ENCODE results near the gene CACNG4.

The CACNG4 gene

DNA sequence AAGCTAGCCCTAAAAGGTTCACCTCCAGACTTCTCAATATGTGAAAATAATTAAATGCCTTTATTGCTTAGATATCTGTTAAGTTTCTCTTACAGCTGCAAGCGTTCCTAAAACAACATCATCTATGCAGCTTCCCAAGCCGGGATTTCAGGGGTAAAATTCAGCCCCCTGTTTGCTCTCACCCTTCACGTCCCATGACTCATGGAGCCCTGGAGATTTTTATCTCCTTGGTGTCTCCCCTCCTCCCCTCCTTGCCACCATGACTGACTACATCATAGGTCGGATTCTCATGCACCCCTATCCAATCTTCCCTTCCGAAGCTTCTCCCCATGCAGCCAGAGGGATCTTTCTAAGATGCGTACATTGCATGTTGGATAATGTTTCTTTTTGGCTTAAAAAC, 21.0 kb upstream of the CACNG4 start:
- H3K36me3 ChIP-seq (ENCODE audit: control insufficient read depth, insufficient read depth, low read length), result no peaks in the 10 kb centered on the region
- H3K27me3 ChIP-seq (ENCODE audit: control insufficient read depth, insufficient read depth, low read length), result no peaks in the 10 kb centered on the region
- H3K4me1 ChIP-seq (ENCODE audit: control insufficient read depth, insufficient read depth, low read length), result no peaks in the 10 kb centered on the region
- no peak overlapping the region for H3K27ac ChIP-seq (ENCODE audit: low read length)
- no peaks in the 10 kb centered on the region for H3K9me3 ChIP-seq (ENCODE audit: control insufficient read depth, insufficient read depth, low read length)
- no peak overlapping the region for H3K4me3 ChIP-seq (ENCODE audit: low read length)
- no peak for DNase-seq (ENCODE audit: low read depth, low spot score)
- no CpG with 5 or more reads among the region's 6 CpGs for WGBS (ENCODE audit: insufficient coverage, insufficient read length)

DNA sequence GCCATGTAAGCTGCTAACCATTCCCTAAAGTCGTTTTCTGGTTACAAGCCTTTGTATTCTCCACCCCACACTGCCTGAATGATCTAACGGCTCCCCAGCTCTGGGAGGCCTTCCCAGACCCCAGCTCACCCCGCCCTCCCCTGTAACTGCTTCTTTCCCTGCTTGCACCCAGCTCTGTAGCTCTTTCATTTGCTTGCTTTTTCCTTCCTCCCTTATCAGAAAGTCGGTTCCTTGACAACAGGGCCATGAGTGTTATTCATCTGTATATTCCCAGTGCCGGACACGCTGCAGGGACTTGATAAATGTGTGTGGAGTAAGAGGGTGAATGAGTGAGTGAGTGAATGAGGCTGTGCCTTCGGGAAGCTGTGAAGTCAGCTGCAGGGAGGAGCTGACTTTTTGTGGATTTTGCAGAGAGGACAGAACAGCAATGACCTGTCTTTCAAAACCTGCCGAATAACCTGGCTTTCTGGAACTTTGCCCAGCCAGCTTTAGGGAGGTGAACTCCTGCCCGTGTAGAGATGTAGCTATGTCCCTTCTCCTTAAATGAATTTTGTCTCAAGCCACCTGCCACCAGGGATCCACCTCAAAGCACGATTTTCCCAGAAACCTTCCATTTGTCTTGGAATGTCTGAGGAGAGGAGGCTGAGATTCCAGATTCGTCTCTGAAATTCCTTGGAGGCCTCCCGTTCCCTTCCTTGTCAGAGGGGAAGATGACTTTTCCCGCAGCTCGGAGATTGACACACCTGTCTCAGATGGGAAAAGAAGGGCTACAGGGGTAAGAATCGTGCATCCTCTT, 20.0 kb upstream of the CACNG4 start:
- H3K4me3 ChIP-seq (ENCODE audit: low read length), result no peak overlapping the region
- no peak overlapping the region for H3K27ac ChIP-seq (ENCODE audit: low read length)
- no peak for DNase-seq (ENCODE audit: low read depth, low spot score)

DNA sequence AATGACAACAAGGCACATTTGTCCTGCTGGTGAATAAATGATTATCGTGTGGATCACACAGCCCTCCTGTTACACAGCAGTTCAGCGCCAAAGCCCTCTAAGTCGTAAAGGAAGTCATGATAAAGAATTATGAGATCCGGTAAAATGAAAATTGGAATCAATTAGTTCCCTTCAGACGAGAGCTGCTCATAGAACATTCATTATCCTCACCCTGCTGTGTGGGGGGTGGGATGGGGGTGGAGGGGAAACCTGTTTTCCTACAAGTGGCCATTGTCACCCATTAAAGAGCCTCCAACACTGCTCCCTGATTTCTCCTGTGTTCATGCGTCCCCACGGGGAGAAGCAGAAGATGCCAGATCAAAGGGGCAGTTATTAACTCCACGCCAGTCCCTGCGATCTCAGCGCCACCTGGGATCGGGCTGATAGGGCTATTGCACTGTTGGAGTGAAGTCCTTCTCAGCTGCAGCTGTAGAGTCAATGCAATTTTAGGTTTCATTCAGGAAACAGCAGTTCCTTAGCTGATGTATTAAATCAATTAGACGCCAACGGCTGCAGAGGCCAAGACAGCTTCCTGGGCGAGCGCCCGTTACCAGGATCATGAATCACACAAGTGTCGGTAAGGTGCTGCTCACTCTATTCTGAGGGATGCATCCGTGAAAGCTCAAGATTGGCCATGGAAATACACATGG, 19.2 kb upstream of the CACNG4 start:
- DNase-seq (ENCODE audit: low read depth, low spot score), result no peak

More for the DNA sequence above, 20.0 kb upstream of the CACNG4 start:
- Histone ChIP-seq H3K27me3 (ENCODE audit: control insufficient read depth, insufficient read depth, low read length) (no peaks in the 10 kb centered on the region), H3K9me3 (ENCODE audit: control insufficient read depth, insufficient read depth, low read length) (no peaks in the 10 kb centered on the region), H3K36me3 (ENCODE audit: control insufficient read depth, insufficient read depth, low read length) (no peaks in the 10 kb centered on the region), H3K4me1 (ENCODE audit: control insufficient read depth, insufficient read depth, low read length) (no peaks in the 10 kb centered on the region)
- no CpG with 5 or more reads among the region's 15 CpGs for WGBS (ENCODE audit: insufficient coverage, insufficient read length)

GRCh38 chr17:66946251-66946650, 18.3 kb upstream of the CACNG4 start:
- no peaks in the 10 kb centered on the region for H3K9me3 ChIP-seq (ENCODE audit: control insufficient read depth, insufficient read depth, low read length)
- H3K27ac ChIP-seq (ENCODE audit: low read length), result no peak overlapping the region
- H3K27me3 ChIP-seq (ENCODE audit: control insufficient read depth, insufficient read depth, low read length), result no peaks in the 10 kb centered on the region
- no CpG with 5 or more reads among the region's 6 CpGs for WGBS (ENCODE audit: insufficient coverage, insufficient read length)
- H3K36me3 ChIP-seq (ENCODE audit: control insufficient read depth, insufficient read depth, low read length), result no peaks in the 10 kb centered on the region
- H3K4me1 ChIP-seq (ENCODE audit: control insufficient read depth, insufficient read depth, low read length), result peaks cover 2% of the 10 kb centered on the region; the same call in 1 of the 2 replicates
- no peak overlapping the region for H3K4me3 ChIP-seq (ENCODE audit: low read length)
- no peak for DNase-seq (ENCODE audit: low read depth, low spot score)

More for the DNA sequence above, 19.2 kb upstream of the CACNG4 start:
- Histone ChIP-seq H3K4me1 (ENCODE audit: control insufficient read depth, insufficient read depth, low read length) (no peaks in the 10 kb centered on the region), H3K27ac (ENCODE audit: low read length) (no peak overlapping the region), H3K36me3 (ENCODE audit: control insufficient read depth, insufficient read depth, low read length) (no peaks in the 10 kb centered on the region), H3K9me3 (ENCODE audit: control insufficient read depth, insufficient read depth, low read length) (no peaks in the 10 kb centered on the region), H3K4me3 (ENCODE audit: low read length) (no peak overlapping the region), H3K27me3 (ENCODE audit: control insufficient read depth, insufficient read depth, low read length) (no peaks in the 10 kb centered on the region)
- no CpG with 5 or more reads among the region's 18 CpGs for WGBS (ENCODE audit: insufficient coverage, insufficient read length)

- no peak for DNase-seq (ENCODE audit: low read depth, low spot score)
- no peaks in the 10 kb centered on the region for H3K27me3 ChIP-seq (ENCODE audit: control insufficient read depth, insufficient read depth, low read length)
- H3K27ac ChIP-seq (ENCODE audit: low read length), result no peak overlapping the region
- no CpG with 5 or more reads among the region's 6 CpGs for whole genome bisulfite sequencing (ENCODE audit: insufficient coverage, insufficient read length)
- H3K4me3 ChIP-seq (ENCODE audit: low read length), result no peak overlapping the region
- H3K4me1 ChIP-seq (ENCODE audit: control insufficient read depth, insufficient read depth, low read length), result peaks cover 5% of the 10 kb centered on the region
- H3K9me3 ChIP-seq (ENCODE audit: control insufficient read depth, insufficient read depth, low read length), result no peaks in the 10 kb centered on the region
- H3K36me3 ChIP-seq (ENCODE audit: control insufficient read depth, insufficient read depth, low read length), result no peaks in the 10 kb centered on the region
Observed at GRCh38 chr17:66947311-66947710, 17.2 kb upstream of the CACNG4 start.

GRCh38 chr17:66948061-66948750, 16.3 kb upstream of the CACNG4 start:
- no peaks in the 10 kb centered on the region for H3K36me3 ChIP-seq (ENCODE audit: control insufficient read depth, insufficient read depth, low read length)
- peaks cover 12% of the 10 kb centered on the region for H3K4me1 ChIP-seq (ENCODE audit: control insufficient read depth, insufficient read depth, low read length)
- WGBS (ENCODE audit: insufficient coverage, insufficient read length), result no CpG with 5 or more reads among the region's 11 CpGs
- no peaks in the 10 kb centered on the region for H3K27me3 ChIP-seq (ENCODE audit: control insufficient read depth, insufficient read depth, low read length)
- H3K4me3 ChIP-seq (ENCODE audit: low read length), result no peak overlapping the region
- no peaks in the 10 kb centered on the region for H3K9me3 ChIP-seq (ENCODE audit: control insufficient read depth, insufficient read depth, low read length)
- no peak overlapping the region for H3K27ac ChIP-seq (ENCODE audit: low read length)
- DNase-seq (ENCODE audit: low read depth, low spot score), result no peak

DNA sequence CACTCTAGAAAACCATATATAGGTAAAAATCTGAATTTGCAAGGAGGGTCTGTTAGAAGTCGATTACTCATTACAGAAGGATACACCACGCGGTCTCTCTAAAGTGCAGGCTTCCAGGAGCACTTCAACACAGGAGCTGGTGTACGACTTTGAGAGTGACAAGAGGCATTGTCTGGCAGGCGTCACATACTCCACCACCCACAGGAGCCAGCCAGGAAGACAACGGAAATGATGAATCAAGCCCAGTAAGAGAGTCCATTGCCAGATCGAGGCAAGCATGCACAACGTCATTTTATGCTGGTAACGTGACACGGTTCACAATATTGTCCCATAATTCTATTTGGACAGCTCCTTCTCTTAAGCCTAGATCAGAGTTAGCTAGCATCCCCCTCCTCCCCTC, 15.0 kb upstream of the CACNG4 start:
- H3K27me3 ChIP-seq (ENCODE audit: control insufficient read depth, insufficient read depth, low read length), result no peaks in the 10 kb centered on the region
- no CpG with 5 or more reads among the region's 10 CpGs for WGBS (ENCODE audit: insufficient coverage, insufficient read length)
- H3K9me3 ChIP-seq (ENCODE audit: control insufficient read depth, insufficient read depth, low read length), result no peaks in the 10 kb centered on the region
- H3K4me3 ChIP-seq (ENCODE audit: low read length), result no peak overlapping the region
- peaks cover 12% of the 10 kb centered on the region for H3K4me1 ChIP-seq (ENCODE audit: control insufficient read depth, insufficient read depth, low read length)
- no peak for DNase-seq (ENCODE audit: low read depth, low spot score)
- no peaks in the 10 kb centered on the region for H3K36me3 ChIP-seq (ENCODE audit: control insufficient read depth, insufficient read depth, low read length)
- no peak overlapping the region for H3K27ac ChIP-seq (ENCODE audit: low read length)

DNA sequence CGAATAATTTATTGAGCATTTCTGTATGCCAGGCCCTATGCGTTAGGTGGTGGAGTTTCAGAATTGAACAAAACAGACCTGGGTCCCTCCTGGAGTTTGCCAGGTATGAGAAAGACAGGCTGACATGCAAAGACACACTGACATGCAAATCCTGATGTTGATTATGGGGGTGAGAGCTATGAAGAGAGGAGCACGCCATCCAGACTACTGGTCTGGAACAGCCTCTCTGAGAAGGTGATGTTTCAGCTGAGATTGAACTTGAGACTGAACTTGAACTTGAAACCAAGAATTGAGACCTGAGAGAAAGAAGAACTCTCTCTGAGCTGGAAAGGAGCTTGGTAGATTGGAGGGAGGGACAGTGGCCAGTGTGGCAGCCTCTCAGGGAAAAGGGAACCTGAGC, 14.2 kb upstream of the CACNG4 start:
- no peak overlapping the region for H3K4me3 ChIP-seq (ENCODE audit: low read length)
- H3K27me3 ChIP-seq (ENCODE audit: control insufficient read depth, insufficient read depth, low read length), result no peaks in the 10 kb centered on the region
- H3K36me3 ChIP-seq (ENCODE audit: control insufficient read depth, insufficient read depth, low read length), result no peaks in the 10 kb centered on the region
- no peaks in the 10 kb centered on the region for H3K9me3 ChIP-seq (ENCODE audit: control insufficient read depth, insufficient read depth, low read length)
- H3K27ac ChIP-seq (ENCODE audit: low read length), result no peak overlapping the region
- peaks cover 12% of the 10 kb centered on the region for H3K4me1 ChIP-seq (ENCODE audit: control insufficient read depth, insufficient read depth, low read length)
- no peak for DNase-seq (ENCODE audit: low read depth, low spot score)
- WGBS (ENCODE audit: insufficient coverage, insufficient read length), result no CpG with 5 or more reads among the region's 3 CpGs

DNA sequence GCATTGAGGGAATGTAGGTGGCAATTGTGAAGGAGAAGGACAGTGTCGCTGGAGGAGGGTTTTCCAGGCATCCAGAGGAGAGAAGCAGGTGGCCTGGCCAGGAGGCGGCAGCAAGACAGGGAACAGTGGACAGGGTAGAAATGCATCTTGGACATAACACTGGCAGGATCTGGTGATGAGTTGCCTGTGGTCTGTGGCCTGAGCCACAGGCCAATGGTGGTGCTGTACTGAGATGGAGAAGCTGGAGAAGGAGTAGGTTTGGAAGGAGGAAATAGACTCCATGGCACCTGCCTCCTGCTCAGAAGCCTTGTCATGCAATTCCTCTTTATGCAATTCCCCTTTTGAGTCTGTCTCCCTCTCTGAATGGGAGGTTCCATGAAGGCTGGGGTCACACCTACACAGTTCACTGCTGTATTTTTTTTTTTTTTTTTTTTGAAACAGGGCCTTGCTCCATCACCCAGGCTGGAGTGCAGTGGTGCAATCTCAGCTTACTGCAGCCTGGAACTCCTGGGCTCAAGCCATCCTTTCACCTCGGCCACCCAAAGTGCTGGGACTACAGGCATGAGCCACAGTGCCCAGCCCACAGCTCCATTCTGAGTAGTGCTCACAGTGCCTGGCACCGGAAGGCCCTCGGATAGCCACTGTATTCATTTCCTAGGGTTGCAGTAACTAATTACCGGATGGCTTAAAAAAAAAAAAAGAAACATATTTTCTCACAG, 13.5 kb upstream of the CACNG4 start:
- Histone ChIP-seq H3K9me3 (ENCODE audit: control insufficient read depth, insufficient read depth, low read length) (no peaks in the 10 kb centered on the region), H3K27ac (ENCODE audit: low read length) (no peak overlapping the region), H3K36me3 (ENCODE audit: control insufficient read depth, insufficient read depth, low read length) (no peaks in the 10 kb centered on the region), H3K27me3 (ENCODE audit: control insufficient read depth, insufficient read depth, low read length) (no peaks in the 10 kb centered on the region), H3K4me3 (ENCODE audit: low read length) (no peak overlapping the region), H3K4me1 (ENCODE audit: control insufficient read depth, insufficient read depth, low read length) (peaks cover 12% of the 10 kb centered on the region)
- WGBS (ENCODE audit: insufficient coverage, insufficient read length), result no CpG with 5 or more reads among the region's 6 CpGs
- DNase-seq (ENCODE audit: low read depth, low spot score), result no peak

- Histone ChIP-seq H3K9me3 (ENCODE audit: control insufficient read depth, insufficient read depth, low read length) (no peaks in the 10 kb centered on the region), H3K27me3 (ENCODE audit: control insufficient read depth, insufficient read depth, low read length) (no peaks in the 10 kb centered on the region), H3K27ac (ENCODE audit: low read length) (no peak overlapping the region), H3K36me3 (ENCODE audit: control insufficient read depth, insufficient read depth, low read length) (no peaks in the 10 kb centered on the region), H3K4me3 (ENCODE audit: low read length) (no peak overlapping the region), H3K4me1 (ENCODE audit: control insufficient read depth, insufficient read depth, low read length) (peaks cover 12% of the 10 kb centered on the region)
- no peak for DNase-seq (ENCODE audit: low read depth, low spot score)
- no CpG with 5 or more reads among the region's 4 CpGs for WGBS (ENCODE audit: insufficient coverage, insufficient read length)
Observed at GRCh38 chr17:66951605-66951953, 12.9 kb upstream of the CACNG4 start.
